Measurements from ENCODE around the gene CIP2A. TPM values are rescaled to one million over a fixed set of nuclear protein-coding genes. Genes with fewer than 3 reads are reported as not detected.
A peak's percentile ranks its signal among the peaks of the same experiment; 100 is the strongest.

Gene CIP2A
- total RNA-seq, 1 donor from 2014 or later: 1.9 TPM

- intact Hi-C loops (cut with DNase I): no loop called here
- TF ChIP-seq CTCF (IDR thresholded peaks at IDR 0.05): no peak
- no peaks in the 10 kb centered on the region for H3K4me1 ChIP-seq
Measured at GRCh38 chr3:108599677-108600409, 10.6 kb upstream of the CIP2A start.

GRCh38 chr3:108598375-108598774 lies 9.1 kb upstream of the CIP2A start:
- H3K4me1 ChIP-seq: no peaks in the 10 kb centered on the region
- TF ChIP-seq CTCF (IDR thresholded peaks at IDR 0.05): no peak
- no peak for ATAC-seq
- H3K9me3 ChIP-seq: no peaks in the 10 kb centered on the region
- no peak overlapping the region for H3K4me3 ChIP-seq
- no peak for DNase-seq
- no peak overlapping the region for H3K27ac ChIP-seq
- no peaks in the 10 kb centered on the region for H3K27me3 ChIP-seq
- intact Hi-C loops (cut with DNase I): no loop called here
- H3K36me3 ChIP-seq: no peaks in the 10 kb centered on the region

More at GRCh38 chr3:108599677-108600409, 10.6 kb upstream of the CIP2A start:
- no peaks in the 10 kb centered on the region for H3K36me3 ChIP-seq
- no peaks in the 10 kb centered on the region for H3K9me3 ChIP-seq
- no peak overlapping the region for H3K4me3 ChIP-seq
- DNase-seq: no peak
- H3K27ac ChIP-seq: no peak overlapping the region
- no peaks in the 10 kb centered on the region for H3K27me3 ChIP-seq
- ATAC-seq: no peak

GRCh38 chr3:108595321-108595720 lies 6.1 kb upstream of the CIP2A start:
- Histone ChIP-seq H3K4me3 (no peak overlapping the region), H3K27ac (no peak overlapping the region), H3K4me1 (peaks cover 6% of the 10 kb centered on the region), H3K9me3 (no peaks in the 10 kb centered on the region), H3K27me3 (no peaks in the 10 kb centered on the region), H3K36me3 (no peaks in the 10 kb centered on the region)
- ATAC-seq: no peak
- no peak for DNase-seq
- intact Hi-C loops (cut with DNase I): no loop called here
- no peak for TF ChIP-seq CTCF (IDR thresholded peaks at IDR 0.05)

GRCh38 chr3:108590460-108590859 lies 1.2 kb upstream of the CIP2A start:
- peak overlapping the region; percentile 73 for H3K4me3 ChIP-seq
- no peak overlapping the region for H3K27ac ChIP-seq
- no peaks in the 10 kb centered on the region for H3K9me3 ChIP-seq
- peaks cover 11% of the 10 kb centered on the region for H3K4me1 ChIP-seq
- DNase-seq: no peak
- no peaks in the 10 kb centered on the region for H3K27me3 ChIP-seq
- no peaks in the 10 kb centered on the region for H3K36me3 ChIP-seq
- intact Hi-C loops (cut with DNase I): no loop called here
- no peak for TF ChIP-seq CTCF (IDR thresholded peaks at IDR 0.05)
- no peak for ATAC-seq

GRCh38 chr3:108589998-108590323 lies 723 bp upstream of the CIP2A start:
- DNase-seq (no peak), ATAC-seq (no peak)
- TF ChIP-seq CTCF (IDR thresholded peaks at IDR 0.05): no peak
- intact Hi-C loops (cut with DNase I): no loop called here
- Histone ChIP-seq H3K27me3 (no peaks in the 10 kb centered on the region), H3K4me3 (peak overlapping the region; percentile 73), H3K4me1 (peaks cover 11% of the 10 kb centered on the region), H3K36me3 (no peaks in the 10 kb centered on the region), H3K27ac (peak overlapping the region; percentile 93), H3K9me3 (no peaks in the 10 kb centered on the region)

- peak overlapping the region; percentile 73 for H3K4me3 ChIP-seq
- ATAC-seq: no peak
- intact Hi-C loops (cut with DNase I): no loop called here
- H3K9me3 ChIP-seq: no peaks in the 10 kb centered on the region
- no peaks in the 10 kb centered on the region for H3K27me3 ChIP-seq
- H3K4me1 ChIP-seq: peaks cover 11% of the 10 kb centered on the region
- H3K27ac ChIP-seq: peak overlapping the region; percentile 93
- no peak for DNase-seq
- no peak for TF ChIP-seq CTCF (IDR thresholded peaks at IDR 0.05)
- no peaks in the 10 kb centered on the region for H3K36me3 ChIP-seq
Measured at GRCh38 chr3:108588601-108589000, 637 bp downstream of the CIP2A start.
